ENCODE data around the gene KCNIP4.
A peak's percentile ranks its signal among the peaks of the same experiment; 100 is the strongest.

KCNIP4 gene

GRCh38 chr4:21202959-21203358 lies 745.6 kb downstream of the KCNIP4 start:
- H3K36me3 ChIP-seq (ENCODE audit: control insufficient read depth, insufficient read depth, low read length) = no peaks in the 10 kb centered on the region
- H3K56ac ChIP-seq (ENCODE audit: low read length) = no peak overlapping the region
- no peak overlapping the region for H3K4ac ChIP-seq (ENCODE audit: low read depth, low read length)
- H3K79me1 ChIP-seq (ENCODE audit: low read length) = no peaks in the 10 kb centered on the region
- no peak overlapping the region for H3K23ac ChIP-seq (ENCODE audit: low read length)
- no peak overlapping the region for H2BK120ac ChIP-seq (ENCODE audit: low read depth, low read length)
- no peak overlapping the region for H2BK15ac ChIP-seq (replicated peaks; ENCODE audit: low read depth)
- H3K79me2 ChIP-seq (ENCODE audit: control insufficient read depth, insufficient read depth, low read length) = no peaks in the 10 kb centered on the region
- H3K4me2 ChIP-seq (ENCODE audit: low read length) = no peak overlapping the region
- no peaks in the 10 kb centered on the region for H3K27me3 ChIP-seq (ENCODE audit: insufficient read depth, low read length, poor library complexity)
- H3K18ac ChIP-seq (ENCODE audit: low read length) = no peak overlapping the region
- no CpG with 5 or more reads among the region's 3 CpGs for WGBS (ENCODE audit: extremely low coverage, insufficient coverage, low lambda C conversion rate)
- no peak for DNase-seq
- no peak overlapping the region for H4K8ac ChIP-seq (ENCODE audit: low read depth, low read length)
- H3K27ac ChIP-seq (ENCODE audit: low read depth, low read length) = no peak overlapping the region
- no peak overlapping the region for H2BK5ac ChIP-seq (ENCODE audit: low read length)
- H3K4me1 ChIP-seq (ENCODE audit: control insufficient read depth, low read depth, low read length) = peaks cover 8% of the 10 kb centered on the region
- H4K5ac ChIP-seq (ENCODE audit: low read length) = no peak overlapping the region
- H2AK5ac ChIP-seq (ENCODE audit: low read length) = no peak overlapping the region
- H3K9ac ChIP-seq (ENCODE audit: low read length) = no peak overlapping the region
- H3K4me3 ChIP-seq (ENCODE audit: low read length) = no peak overlapping the region

GRCh38 chr4:21198683-21199082 lies 749.9 kb downstream of the KCNIP4 start:
- Histone ChIP-seq H3K79me2 (ENCODE audit: control insufficient read depth, insufficient read depth, low read length) (no peaks in the 10 kb centered on the region), H3K27me3 (ENCODE audit: insufficient read depth, low read length, poor library complexity) (no peaks in the 10 kb centered on the region), H3K4ac (ENCODE audit: low read depth, low read length) (no peak overlapping the region), H4K5ac (ENCODE audit: low read length) (no peak overlapping the region), H3K18ac (ENCODE audit: low read length) (no peak overlapping the region), H4K8ac (ENCODE audit: low read depth, low read length) (no peak overlapping the region), H3K4me3 (ENCODE audit: low read length) (no peak overlapping the region), H3K56ac (ENCODE audit: low read length) (no peak overlapping the region), H3K79me1 (ENCODE audit: low read length) (no peaks in the 10 kb centered on the region), H2BK5ac (ENCODE audit: low read length) (no peak overlapping the region), H3K4me1 (ENCODE audit: control insufficient read depth, low read depth, low read length) (no peaks in the 10 kb centered on the region), H2BK120ac (ENCODE audit: low read depth, low read length) (no peak overlapping the region), H3K27ac (ENCODE audit: low read depth, low read length) (no peak overlapping the region), H2BK15ac (replicated peaks; ENCODE audit: low read depth) (no peak overlapping the region), H3K23ac (ENCODE audit: low read length) (no peak overlapping the region), H2AK5ac (ENCODE audit: low read length) (no peak overlapping the region), H3K9ac (ENCODE audit: low read length) (no peak overlapping the region), H3K36me3 (ENCODE audit: control insufficient read depth, insufficient read depth, low read length) (no peaks in the 10 kb centered on the region), H3K4me2 (ENCODE audit: low read length) (no peak overlapping the region)
- no CpG with 5 or more reads among the region's 4 CpGs for whole genome bisulfite sequencing (ENCODE audit: extremely low coverage, insufficient coverage, low lambda C conversion rate)
- peak; percentile 45 for DNase-seq

DNA sequence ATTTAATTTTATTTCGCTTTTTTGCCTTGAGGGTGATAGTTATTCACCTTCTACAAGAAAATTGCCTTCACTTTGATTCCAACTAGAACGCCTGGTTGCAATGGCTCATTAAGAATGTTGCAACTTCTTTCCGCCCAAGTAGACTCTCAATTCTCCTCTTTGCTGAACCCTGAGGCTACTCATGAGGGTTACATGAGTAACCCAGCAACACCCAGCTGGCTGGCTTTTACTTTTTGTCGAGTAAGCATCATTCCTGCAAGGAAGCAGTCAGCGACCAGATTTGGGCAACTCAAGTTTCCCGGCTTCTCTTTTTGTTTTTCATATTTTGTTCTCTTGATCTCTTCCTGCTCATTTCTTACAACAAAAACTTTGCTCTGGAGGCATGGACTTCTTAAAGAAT lies 752.9 kb downstream of the KCNIP4 start:
- H3K79me2 ChIP-seq (ENCODE audit: control insufficient read depth, insufficient read depth, low read length) = no peaks in the 10 kb centered on the region
- no peaks in the 10 kb centered on the region for H3K4me1 ChIP-seq (ENCODE audit: control insufficient read depth, low read depth, low read length)
- no peak overlapping the region for H3K18ac ChIP-seq (ENCODE audit: low read length)
- H3K23ac ChIP-seq (ENCODE audit: low read length) = no peak overlapping the region
- no peak overlapping the region for H2BK5ac ChIP-seq (ENCODE audit: low read length)
- no CpG with 5 or more reads among the region's 6 CpGs for WGBS (ENCODE audit: extremely low coverage, insufficient coverage, low lambda C conversion rate)
- H3K9ac ChIP-seq (ENCODE audit: low read length) = no peak overlapping the region
- no peaks in the 10 kb centered on the region for H3K79me1 ChIP-seq (ENCODE audit: low read length)
- H4K8ac ChIP-seq (ENCODE audit: low read depth, low read length) = no peak overlapping the region
- H2AK5ac ChIP-seq (ENCODE audit: low read length) = no peak overlapping the region
- H3K4ac ChIP-seq (ENCODE audit: low read depth, low read length) = no peak overlapping the region
- H3K27ac ChIP-seq (ENCODE audit: low read depth, low read length) = no peak overlapping the region
- no peak overlapping the region for H4K5ac ChIP-seq (ENCODE audit: low read length)
- H3K4me2 ChIP-seq (ENCODE audit: low read length) = no peak overlapping the region
- H3K36me3 ChIP-seq (ENCODE audit: control insufficient read depth, insufficient read depth, low read length) = no peaks in the 10 kb centered on the region
- H3K27me3 ChIP-seq (ENCODE audit: insufficient read depth, low read length, poor library complexity) = no peaks in the 10 kb centered on the region
- H2BK120ac ChIP-seq (ENCODE audit: low read depth, low read length) = no peak overlapping the region
- H3K56ac ChIP-seq (ENCODE audit: low read length) = no peak overlapping the region
- H3K4me3 ChIP-seq (ENCODE audit: low read length) = no peak overlapping the region
- H2BK15ac ChIP-seq (replicated peaks; ENCODE audit: low read depth) = no peak overlapping the region
- peak; percentile 26 for DNase-seq

DNA sequence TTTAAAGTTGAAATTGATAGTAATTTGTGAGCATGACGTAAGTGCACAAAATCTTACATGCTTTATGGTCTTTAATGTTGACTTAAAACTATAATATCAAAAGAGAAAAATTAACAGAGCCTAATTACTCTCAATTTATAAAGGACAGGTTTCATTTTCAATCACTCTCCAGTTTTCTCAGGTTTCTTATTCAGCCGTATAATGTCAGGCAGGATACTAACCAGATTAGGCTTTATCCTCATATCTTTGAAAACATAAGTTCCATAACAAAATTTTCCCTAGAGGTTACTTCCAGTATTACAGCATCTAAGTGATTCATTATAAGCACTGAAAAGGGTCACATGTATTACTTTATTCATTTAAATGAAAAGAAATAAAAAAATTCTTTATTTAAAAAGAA lies 756.2 kb downstream of the KCNIP4 start:
- no peak overlapping the region for H3K27ac ChIP-seq (ENCODE audit: low read depth, low read length)
- H3K4ac ChIP-seq (ENCODE audit: low read depth, low read length) = no peak overlapping the region
- H2AK5ac ChIP-seq (ENCODE audit: low read length) = no peak overlapping the region
- no peak overlapping the region for H2BK5ac ChIP-seq (ENCODE audit: low read length)
- no peaks in the 10 kb centered on the region for H3K36me3 ChIP-seq (ENCODE audit: control insufficient read depth, insufficient read depth, low read length)
- H3K56ac ChIP-seq (ENCODE audit: low read length) = no peak overlapping the region
- no peaks in the 10 kb centered on the region for H3K4me1 ChIP-seq (ENCODE audit: control insufficient read depth, low read depth, low read length)
- H3K79me1 ChIP-seq (ENCODE audit: low read length) = no peaks in the 10 kb centered on the region
- H3K9ac ChIP-seq (ENCODE audit: low read length) = no peak overlapping the region
- H4K8ac ChIP-seq (ENCODE audit: low read depth, low read length) = no peak overlapping the region
- H2BK120ac ChIP-seq (ENCODE audit: low read depth, low read length) = no peak overlapping the region
- H3K27me3 ChIP-seq (ENCODE audit: insufficient read depth, low read length, poor library complexity) = no peaks in the 10 kb centered on the region
- H3K4me3 ChIP-seq (ENCODE audit: low read length) = no peak overlapping the region
- no peak overlapping the region for H3K23ac ChIP-seq (ENCODE audit: low read length)
- no CpG with 5 or more reads among the region's 2 CpGs for WGBS (ENCODE audit: extremely low coverage, insufficient coverage, low lambda C conversion rate)
- no peak overlapping the region for H4K5ac ChIP-seq (ENCODE audit: low read length)
- no peak overlapping the region for H3K4me2 ChIP-seq (ENCODE audit: low read length)
- no peaks in the 10 kb centered on the region for H3K79me2 ChIP-seq (ENCODE audit: control insufficient read depth, insufficient read depth, low read length)
- no peak overlapping the region for H2BK15ac ChIP-seq (replicated peaks; ENCODE audit: low read depth)
- no peak for DNase-seq
- no peak overlapping the region for H3K18ac ChIP-seq (ENCODE audit: low read length)

DNA sequence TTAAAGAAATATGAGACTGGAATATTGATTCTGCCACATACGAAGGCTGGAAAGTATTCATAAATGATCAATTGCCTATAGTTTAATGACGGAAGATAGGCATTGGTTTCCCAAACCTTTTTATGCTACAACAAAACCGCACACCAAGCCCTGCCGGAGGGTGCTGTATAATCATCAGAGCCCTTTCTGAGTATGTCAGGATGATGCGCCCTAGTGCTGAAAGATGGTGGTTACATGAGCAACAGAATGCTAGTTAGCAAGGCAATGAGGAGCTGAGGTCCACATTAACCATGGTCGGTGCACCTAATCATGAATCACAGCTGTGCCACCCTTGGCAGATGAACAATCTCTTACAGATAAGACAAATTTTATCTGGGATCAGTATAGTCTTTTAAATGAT lies 757.3 kb downstream of the KCNIP4 start:
- no peak for DNase-seq
- no CpG with 5 or more reads among the region's 6 CpGs for WGBS (ENCODE audit: extremely low coverage, insufficient coverage, low lambda C conversion rate)
- H3K9ac ChIP-seq (ENCODE audit: low read length) = no peak overlapping the region

DNA sequence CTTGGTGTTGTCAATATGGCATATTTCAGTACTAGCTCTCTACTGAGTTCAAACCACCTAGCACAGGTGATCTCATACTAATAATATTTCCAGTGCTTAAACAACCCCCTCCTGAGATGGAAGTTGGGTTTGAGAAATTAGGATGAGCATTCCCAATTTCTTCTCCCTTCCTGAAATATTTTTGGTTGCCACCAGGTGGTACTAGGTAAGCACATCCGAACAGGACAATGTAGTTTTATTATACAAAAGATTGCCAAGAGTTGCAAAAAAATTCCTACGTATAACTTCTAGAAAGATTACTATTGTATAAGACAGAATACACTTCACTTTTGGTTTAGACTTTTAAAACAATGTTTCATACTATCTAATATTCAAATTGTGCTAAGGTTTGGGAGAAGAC lies 763.8 kb downstream of the KCNIP4 start:
- no peaks in the 10 kb centered on the region for H3K79me2 ChIP-seq (ENCODE audit: control insufficient read depth, insufficient read depth, low read length)
- no CpG with 5 or more reads among the region's 2 CpGs for WGBS (ENCODE audit: extremely low coverage, insufficient coverage, low lambda C conversion rate)
- no peak overlapping the region for H3K27ac ChIP-seq (ENCODE audit: low read depth, low read length)

More for the DNA sequence above, 757.3 kb downstream of the KCNIP4 start:
- Histone ChIP-seq H2BK15ac (replicated peaks; ENCODE audit: low read depth) (no peak overlapping the region), H3K4me1 (ENCODE audit: control insufficient read depth, low read depth, low read length) (no peaks in the 10 kb centered on the region), H3K27me3 (ENCODE audit: insufficient read depth, low read length, poor library complexity) (no peaks in the 10 kb centered on the region), H3K4ac (ENCODE audit: low read depth, low read length) (no peak overlapping the region), H3K36me3 (ENCODE audit: control insufficient read depth, insufficient read depth, low read length) (no peaks in the 10 kb centered on the region), H3K23ac (ENCODE audit: low read length) (no peak overlapping the region), H3K4me3 (ENCODE audit: low read length) (no peak overlapping the region), H3K79me2 (ENCODE audit: control insufficient read depth, insufficient read depth, low read length) (no peaks in the 10 kb centered on the region), H3K27ac (ENCODE audit: low read depth, low read length) (no peak overlapping the region), H2BK5ac (ENCODE audit: low read length) (no peak overlapping the region), H4K8ac (ENCODE audit: low read depth, low read length) (no peak overlapping the region), H3K18ac (ENCODE audit: low read length) (no peak overlapping the region), H3K56ac (ENCODE audit: low read length) (no peak overlapping the region), H3K79me1 (ENCODE audit: low read length) (no peaks in the 10 kb centered on the region), H4K5ac (ENCODE audit: low read length) (no peak overlapping the region), H2AK5ac (ENCODE audit: low read length) (no peak overlapping the region), H3K4me2 (ENCODE audit: low read length) (no peak overlapping the region), H2BK120ac (ENCODE audit: low read depth, low read length) (no peak overlapping the region)

More for the DNA sequence above, 763.8 kb downstream of the KCNIP4 start:
- Histone ChIP-seq H3K27me3 (ENCODE audit: insufficient read depth, low read length, poor library complexity) (no peaks in the 10 kb centered on the region), H4K8ac (ENCODE audit: low read depth, low read length) (no peak overlapping the region), H3K4me3 (ENCODE audit: low read length) (no peak overlapping the region), H3K56ac (ENCODE audit: low read length) (no peak overlapping the region), H2AK5ac (ENCODE audit: low read length) (no peak overlapping the region), H2BK120ac (ENCODE audit: low read depth, low read length) (no peak overlapping the region), H4K5ac (ENCODE audit: low read length) (no peak overlapping the region), H3K9ac (ENCODE audit: low read length) (no peak overlapping the region), H2BK5ac (ENCODE audit: low read length) (no peak overlapping the region), H3K23ac (ENCODE audit: low read length) (no peak overlapping the region), H3K4ac (ENCODE audit: low read depth, low read length) (no peak overlapping the region), H3K4me1 (ENCODE audit: control insufficient read depth, low read depth, low read length) (no peaks in the 10 kb centered on the region), H3K79me1 (ENCODE audit: low read length) (no peaks in the 10 kb centered on the region), H2BK15ac (replicated peaks; ENCODE audit: low read depth) (no peak overlapping the region), H3K36me3 (ENCODE audit: control insufficient read depth, insufficient read depth, low read length) (no peaks in the 10 kb centered on the region), H3K4me2 (ENCODE audit: low read length) (no peak overlapping the region), H3K18ac (ENCODE audit: low read length) (no peak overlapping the region)
- DNase-seq = peak; percentile 18
